ENCODE results near the gene PRAME. TPM values are rescaled to one million over a fixed set of nuclear protein-coding genes. Genes with fewer than 3 reads are reported as not detected.

Gene PRAME
- total and polyA plus RNA-seq, 2 of the 13 experiments (the other 11 are each of a cell fraction or from before 2014, with no cell fraction given), result 0.11 to 0.83 TPM

GRCh38 chr22:22520020-22520656 is 38.9 kb downstream of the PRAME start, which contains the start of gene ZNF280A (continued):
- TF ChIP-seq ZNF407 (CRISPR knock-in tag; IDR thresholded peaks at IDR 0.05; ENCODE audit: not compliant biosample characterization) (no peak), ZNF280D (CRISPR knock-in tag; IDR thresholded peaks at IDR 0.05) (no peak), HNRNPH1 (optimal IDR thresholded peaks at IDR 0.05; ENCODE audit: low read depth, low read length) (no peak), SOX5 (CRISPR knock-in tag; IDR thresholded peaks at IDR 0.05; ENCODE audit: borderline replicate concordance) (no peak), ZNF720 (CRISPR knock-in tag; IDR thresholded peaks at IDR 0.05) (no peak), AKNA (CRISPR knock-in tag; IDR thresholded peaks at IDR 0.05; ENCODE audit: borderline replicate concordance) (no peak), PITX1 (CRISPR knock-in tag; IDR thresholded peaks at IDR 0.05) (peak; percentile 55; the same call in 1 of the 2 replicates), ZNF33A (CRISPR knock-in tag; IDR thresholded peaks at IDR 0.05; ENCODE audit: borderline replicate concordance) (no peak), ZNF713 (CRISPR knock-in tag; IDR thresholded peaks at IDR 0.05) (no peak), JDP2 (CRISPR knock-in tag; IDR thresholded peaks at IDR 0.05; ENCODE audit: borderline replicate concordance) (no peak), ELF1 (CRISPR knock-in tag; IDR thresholded peaks at IDR 0.05) (no peak), FOXM1 (CRISPR knock-in tag; IDR thresholded peaks at IDR 0.05) (no peak), ZNF598 (CRISPR knock-in tag; IDR thresholded peaks at IDR 0.05; ENCODE audit: borderline replicate concordance) (no peak)

Data from HepG2 (cell line).